ENCODE measurements around the gene CDY2A.
"Not testable (repeated sequence)": the region's sequence is repeated elsewhere in the genome, so short reads cannot be mapped to it uniquely, and the experiment has no call there.

CDY2A gene

DNA sequence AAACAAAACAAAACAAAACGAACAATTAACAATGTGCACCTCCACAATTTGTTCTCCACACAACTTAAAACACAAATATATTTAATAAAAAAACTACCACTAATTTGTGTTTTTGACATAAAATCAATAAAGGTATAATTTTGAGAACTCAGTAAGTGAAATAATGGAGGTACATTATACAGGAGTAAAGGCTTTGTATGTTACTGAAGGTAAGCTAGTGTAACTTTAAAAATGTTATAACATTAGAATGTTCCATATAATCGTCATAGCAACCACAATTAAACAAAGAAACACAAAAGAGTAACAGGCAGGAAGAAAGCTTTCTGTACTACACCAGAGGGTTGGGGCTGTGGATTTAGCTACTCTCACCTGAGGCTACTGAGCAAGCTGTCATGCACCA lies at the start of gene CDY2A:
Gene CDY2A, plus strand, starts transcription at position 301 of the 400 bp plus-strand sequence. CDS start 328 bp downstream, outside the sequence.
- not testable (repeated sequence) for TF ChIP-seq GATA3, GATA2 (IDR thresholded peaks at IDR 0.05; ENCODE audit: low read depth, low read length)

Data from SH-SY5Y (cell line).